A549 (cell line): Measurements from ENCODE around the gene ZFYVE9. TPM values are rescaled to one million over a fixed set of nuclear protein-coding genes. Genes with fewer than 3 reads are reported as not detected.

Experiments
- ATAC-seq, 2 experiments: fragments of 200-7000 bp in 1 of 2; fragments of >200 bp in 1 of 2; cut with Nextera tagmentation in 1 of 2; cut with Tn5 transposase in 1 of 2; 3 replicates each; pipeline versions ENCODE4 v1.8.0 to v1.9.1; 2018 to 2020; ENCODE audit warnings: mild to moderate bottlenecking in 1 of 2, moderate library complexity in 1 of 2
- CTCF ChIA-PET: fragments of 300-600 bp; sonication (Branson Sonifier 250); formaldehyde crosslinking; extraction: SDS; loops from one replicate; lab custom pipeline; 2021; ENCODE audit warnings: antibody characterized with exemption, inconsistent platforms; lab: Yijun Ruan, JAX
- POLR2A ChIA-PET: fragments of 350-600 bp; formaldehyde crosslinking; extraction: SDS; loops from one replicate; lab custom pipeline; 2021; ENCODE audit warnings: antibody characterized with exemption, inconsistent platforms; lab: Yijun Ruan, JAX
- DNase-seq, 2 experiments: peaks; one replicate each; pipeline versions ENCODE4 v3.0.0 to v3.0.0-alpha.2; 2011 to 2016; ENCODE audit warnings: low read depth in 1 of 2, low spot score in 1 of 2
- FAIRE-seq: peaks from 2 replicates; lab custom pipeline; 2011; peaks lifted over from hg19 to GRCh38; lab: Jason Lieb, UNC
- H3K27ac ChIP-seq, 2 experiments: fragments of >200 bp; sonication (Bioruptor Twin); formaldehyde crosslinking; 3 replicates each; pipeline ENCODE4 v1.5.1; 2016 to 2017
- H3K4me1 ChIP-seq: fragments of >200 bp; sonication (Bioruptor Twin); formaldehyde crosslinking; 3 replicates; pipeline ENCODE4 v1.6.1; 2016
- H3K4me2 ChIP-seq: fragments of >200 bp; sonication (Bioruptor Twin); formaldehyde crosslinking; 3 replicates; pipeline ENCODE4 v1.6.1; 2016
- H3K4me3 ChIP-seq: fragments of >200 bp; sonication (Bioruptor Twin); formaldehyde crosslinking; 3 replicates; pipeline ENCODE4 v1.5.1; 2016
- H3K9me3 ChIP-seq: fragments of >200 bp; sonication (Bioruptor Twin); formaldehyde crosslinking; 3 replicates; pipeline ENCODE4 v1.6.1; 2016
- ATOH8 ChIP-seq: fragments of 250-450 bp; sonication (Bioruptor Pico); IDR thresholded peaks from 2 replicates; pipeline ENCODE4 v1.5.0; 2020; ENCODE audit warnings: low read depth, mild to moderate bottlenecking, moderate library complexity
- CBX2 ChIP-seq: fragments of 200-600 bp; sonication (generic); IDR thresholded peaks from 2 replicates; pipeline ENCODE4 v1.6.1; 2016; ENCODE audit warnings: low read depth, mild to moderate bottlenecking, borderline replicate concordance
- CHD2 ChIP-seq: fragments of 150-350 bp; IDR thresholded peaks from 2 replicates; pipeline ENCODE4 v1.6.1; 2014; ENCODE audit warnings: low read length; ENCODE audit not compliant: partially characterized antibody
- CHD4 ChIP-seq: fragments of 200-600 bp; sonication (generic); IDR thresholded peaks from 2 replicates; pipeline ENCODE4 v1.6.1; 2016; ENCODE audit warnings: antibody characterized with exemption, mild to moderate bottlenecking, borderline replicate concordance
- ELK1 ChIP-seq: fragments of 150-350 bp; IDR thresholded peaks from 2 replicates; pipeline ENCODE4 v1.6.1; 2014; ENCODE audit warnings: low read depth, mild to moderate bottlenecking, low read length
- EP300 ChIP-seq, 2 experiments: fragments of >200 bp; sonication (Bioruptor Twin); formaldehyde crosslinking; IDR thresholded peaks; 2 replicates in 1 of 2; 3 replicates in 1 of 2; pipeline ENCODE4 v1.6.1; 2016 to 2017
- HEYL ChIP-seq: fragments of 250-450 bp; sonication (Bioruptor Pico); IDR thresholded peaks from 2 replicates; pipeline ENCODE4 v1.8.0; 2021; ENCODE audit warnings: mild to moderate bottlenecking, moderate library complexity
- HOXB5 ChIP-seq: fragments of 250-450 bp; sonication (Bioruptor Pico); IDR thresholded peaks from 2 replicates; pipeline ENCODE4 v1.5.0; 2020; ENCODE audit warnings: mild to moderate bottlenecking, moderate library complexity
- JUN ChIP-seq, 2 experiments: fragments of >200 bp; sonication (Bioruptor Twin); formaldehyde crosslinking; IDR thresholded peaks; 2 replicates in 1 of 2; 3 replicates in 1 of 2; pipeline ENCODE4 v1.6.1; 2016 to 2017
- JUNB ChIP-seq: fragments of >200 bp; sonication (Bioruptor Twin); formaldehyde crosslinking; IDR thresholded peaks from 2 replicates; pipeline ENCODE4 v1.6.1; 2016
- KDM1A ChIP-seq: fragments of 200-600 bp; sonication (generic); IDR thresholded peaks from 2 replicates; pipeline ENCODE4 v1.6.1; 2016; ENCODE audit warnings: low read depth, mild to moderate bottlenecking
- MAFK ChIP-seq: fragments of 450-650 bp; IDR thresholded peaks from 2 replicates; pipeline ENCODE4 v1.6.1; 2014; ENCODE audit not compliant: partially characterized antibody
- PHF8 ChIP-seq: fragments of 200-600 bp; sonication (generic); IDR thresholded peaks from 2 replicates; pipeline ENCODE4 v1.6.1; 2016; ENCODE audit warnings: low read depth, mild to moderate bottlenecking, antibody characterized with exemption, moderate library complexity, borderline replicate concordance
- POLR2A ChIP-seq: IDR thresholded peaks from 2 replicates; pipeline ENCODE4 v1.6.1; 2012; ENCODE audit warnings: mild to moderate bottlenecking, low read length
- RFX5 ChIP-seq: fragments of 450-650 bp; IDR thresholded peaks from 2 replicates; pipeline ENCODE4 v1.7.1; 2014; ENCODE audit warnings: antibody characterized with exemption, mild to moderate bottlenecking, moderate library complexity
- SMC3 ChIP-seq: fragments of >200 bp; sonication (Bioruptor Twin); formaldehyde crosslinking; IDR thresholded peaks from 3 replicates; pipeline ENCODE4 v1.6.1; 2018; ENCODE audit warnings: inconsistent platforms
- TFCP2L1 ChIP-seq: fragments of 250-450 bp; sonication (Bioruptor Pico); IDR thresholded peaks from 2 replicates; pipeline ENCODE4 v1.5.0; 2021; ENCODE audit warnings: mild to moderate bottlenecking
- TP53 ChIP-seq: fragments of 250-450 bp; sonication (Bioruptor Pico); IDR thresholded peaks from 2 replicates; pipeline ENCODE4 v1.5.0; 2021; ENCODE audit warnings: mild to moderate bottlenecking, moderate library complexity
- ZC3H11A ChIP-seq: fragments of 450-650 bp; IDR thresholded peaks from 2 replicates; pipeline ENCODE4 v1.6.1; 2014; ENCODE audit warnings: antibody characterized with exemption, mild to moderate bottlenecking
- ZFP36 ChIP-seq: fragments of 450-650 bp; IDR thresholded peaks from 2 replicates; pipeline ENCODE4 v1.6.1; 2014; ENCODE audit warnings: borderline replicate concordance; ENCODE audit not compliant: partially characterized antibody
- ZSCAN20 ChIP-seq: fragments of 250-450 bp; sonication (Bioruptor Pico); IDR thresholded peaks from 2 replicates; pipeline ENCODE4 v1.8.0; 2022; ENCODE audit warnings: mild to moderate bottlenecking, moderate library complexity
- WGBS: methylation state at CpG from one replicate; pipeline ENCODE4 v1.1.6; 2017; ENCODE audit errors: missing lambda C conversion rate; 5-methylcytosine and 5-hydroxymethylcytosine counted together
- polyA plus RNA-seq, 4 experiments: library from polyadenylated mRNA; depleted of rRNA in 3 of 4; stranded (reverse); fragments of >200 nt; fragmentation: RNase III in 1 of 4; extraction: RNeasy Plus Mini Kit Qiagen cat#74134 plus additional on column Dnase treatment in 1 of 4; gene quantifications; 2 replicates in 3 of 4; 3 replicates in 1 of 4; pipeline ENCODE4 v1.2.3, GENCODE V29; 2011 to 2017
- TF ChIP-seq, protein P1 (sequence below): fragments of >200 bp; sonication (Bioruptor Twin); formaldehyde crosslinking; IDR thresholded peaks from 2 replicates; pipeline ENCODE4 v1.6.1; 2016
- TF ChIP-seq, protein P2 (sequence below): fragments of 200-600 bp; sonication (generic); IDR thresholded peaks from 2 replicates; pipeline ENCODE4 v1.6.1; 2016; ENCODE audit warnings: antibody characterized with exemption, mild to moderate bottlenecking, moderate library complexity
- TF ChIP-seq, protein P3 (sequence below): fragments of >200 bp; sonication (Bioruptor Twin); formaldehyde crosslinking; IDR thresholded peaks from 3 replicates; pipeline ENCODE4 v1.6.1; 2016
- TF ChIP-seq, protein P4 (sequence below): fragments of >200 bp; sonication (Bioruptor Twin); formaldehyde crosslinking; IDR thresholded peaks from 3 replicates; pipeline ENCODE4 v1.5.1; 2016

ZFYVE9 gene
- polyA plus RNA-seq, 2 of the 4 experiments (the other 2 are of a cell fraction) = 7.1 to 11.9 TPM

DNA sequence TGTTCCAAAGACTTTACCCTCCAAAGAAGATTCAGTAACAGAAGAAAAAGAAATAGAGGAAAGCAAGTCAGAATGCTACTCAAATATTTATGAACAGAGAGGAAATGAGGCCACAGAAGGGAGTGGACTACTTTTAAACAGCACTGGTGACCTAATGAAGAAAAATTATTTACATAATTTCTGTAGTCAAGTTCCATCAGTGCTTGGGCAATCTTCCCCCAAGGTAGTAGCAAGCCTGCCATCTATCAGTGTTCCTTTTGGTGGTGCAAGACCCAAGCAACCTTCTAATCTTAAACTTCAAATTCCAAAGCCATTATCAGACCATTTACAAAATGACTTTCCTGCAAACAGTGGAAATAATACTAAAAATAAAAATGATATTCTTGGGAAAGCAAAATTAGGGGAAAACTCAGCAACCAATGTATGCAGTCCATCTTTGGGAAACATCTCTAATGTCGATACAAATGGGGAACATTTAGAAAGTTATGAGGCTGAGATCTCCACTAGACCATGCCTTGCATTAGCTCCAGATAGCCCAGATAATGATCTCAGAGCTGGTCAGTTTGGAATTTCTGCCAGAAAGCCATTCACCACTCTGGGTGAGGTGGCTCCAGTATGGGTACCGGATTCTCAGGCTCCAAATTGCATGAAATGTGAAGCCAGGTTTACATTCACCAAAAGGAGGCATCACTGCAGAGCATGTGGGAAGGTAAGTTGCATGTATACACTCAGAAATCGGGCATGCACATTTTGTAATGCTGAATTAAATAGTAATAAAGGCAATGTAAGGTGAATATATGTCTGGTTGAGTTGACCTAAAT is 97.2 kb downstream of the ZFYVE9 start:
- FAIRE-seq (no peak), ATAC-seq (no peak), DNase-seq (no peak)
- Histone ChIP-seq H3K4me3 (no peak overlapping the region), H3K9me3 (no peaks in the 10 kb centered on the region), H3K4me1 (no peaks in the 10 kb centered on the region), H3K4me2 (no peak overlapping the region), H3K27ac (no peak overlapping the region)
- CTCF ChIA-PET = interaction anchor here (1.0 kb wide), 1 partner anchor 58 kb away, joined by 3 read pairs; no protein-coding TSS in a partner anchor
- POLR2A ChIA-PET = no interaction called here
- TF ChIP-seq ZSCAN20 (no peak), TP53 (CRISPR knock-in tag) (no peak), TFCP2L1 (no peak), SMC3 (no peak), HEYL (CRISPR knock-in tag) (no peak), PHF8 (no peak), ATOH8 (no peak), JUNB (no peak), ZFP36 (no peak)
- WGBS = 96% methylated on average over 3 of the region's 3 CpGs

DNA sequence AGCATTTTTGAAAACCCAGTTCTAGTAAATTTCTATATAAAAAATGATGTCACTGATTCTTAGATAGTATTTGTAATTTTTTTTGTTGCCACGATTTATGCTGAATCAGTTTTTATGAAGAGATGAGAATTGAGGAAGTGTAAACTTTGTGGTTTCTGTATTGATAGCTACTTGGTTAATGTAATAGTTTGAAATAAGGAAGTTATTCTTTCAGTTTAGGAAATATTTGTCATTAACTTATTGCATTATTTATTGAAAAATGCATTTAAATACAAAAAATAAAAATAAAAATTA is 97.8 kb downstream of the ZFYVE9 start:
- no peak overlapping the region for H3K4me2 ChIP-seq
- H3K27ac ChIP-seq = no peak overlapping the region
- H3K4me1 ChIP-seq = no peaks in the 10 kb centered on the region
- H3K9me3 ChIP-seq = no peaks in the 10 kb centered on the region
- no peak for FAIRE-seq
- DNase-seq = no peak
- WGBS = 63% methylated on average over 1 of the region's 1 CpG
- H3K4me3 ChIP-seq = no peak overlapping the region
- POLR2A ChIA-PET = no interaction called here
- TF ChIP-seq ZSCAN20 (no peak), MAFK (peak; percentile 40)
- CTCF ChIA-PET = interaction anchor here (1.0 kb wide), 1 partner anchor 57 kb away, joined by 3 read pairs; no protein-coding TSS in a partner anchor
- no peak for ATAC-seq

DNA sequence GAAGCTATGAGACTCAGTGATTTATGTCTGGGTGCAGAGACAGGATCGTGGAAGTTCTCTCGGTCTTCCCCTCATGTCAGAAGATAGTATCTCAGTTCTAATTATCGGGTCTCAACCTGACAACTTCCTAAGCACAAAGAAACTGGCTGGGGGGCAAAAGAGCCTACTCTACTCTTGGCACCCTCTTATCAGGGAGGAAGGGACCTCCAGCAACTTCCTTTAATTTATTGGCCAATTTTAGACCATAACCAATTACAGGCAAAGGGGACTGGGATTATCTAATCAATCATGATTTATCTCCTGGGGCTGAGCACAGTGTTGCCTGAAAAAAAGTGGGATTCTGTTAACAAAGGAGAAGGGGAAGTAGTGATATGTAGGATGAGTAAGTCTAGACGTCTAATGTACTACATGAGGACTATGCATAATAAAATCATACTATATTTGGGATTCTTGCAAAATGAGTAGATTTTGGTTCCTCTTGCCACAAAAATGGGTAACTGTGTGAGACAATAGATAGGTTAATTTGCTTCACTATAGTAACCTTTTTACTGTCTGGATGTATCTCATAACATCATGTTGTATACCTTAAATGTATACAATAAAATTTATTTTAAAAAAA is 98.8 kb downstream of the ZFYVE9 start:
- DNase-seq (no peak), ATAC-seq (no peak), FAIRE-seq (no peak)
- no peak overlapping the region for H3K4me3 ChIP-seq
- H3K4me1 ChIP-seq = no peaks in the 10 kb centered on the region
- ChIA-PET CTCF (interaction anchor here (1.0 kb wide), 1 partner anchor 56 kb away, joined by 3 read pairs; no protein-coding TSS in a partner anchor), POLR2A (no interaction called here)
- H3K4me2 ChIP-seq = no peak overlapping the region
- H3K27ac ChIP-seq = no peak overlapping the region
- WGBS = 84% methylated on average over 4 of the region's 4 CpGs
- no peaks in the 10 kb centered on the region for H3K9me3 ChIP-seq
- no peak for TF ChIP-seq JUN (IDR thresholded peaks at IDR 0.05)
- no peak for TF ChIP-seq CHD4
- no peak for TF ChIP-seq TP53 (CRISPR knock-in tag)
- TF ChIP-seq HOXB5 (CRISPR knock-in tag) = no peak
- no peak for TF ChIP-seq KDM1A
- no peak for TF ChIP-seq POLR2A
- no peak for TF ChIP-seq CHD2
- TF ChIP-seq ZC3H11A = no peak
- TF ChIP-seq EP300 (IDR thresholded peaks at IDR 0.05) = no peak
- TF ChIP-seq CBX2 = no peak
- TF ChIP-seq, protein P1, sequence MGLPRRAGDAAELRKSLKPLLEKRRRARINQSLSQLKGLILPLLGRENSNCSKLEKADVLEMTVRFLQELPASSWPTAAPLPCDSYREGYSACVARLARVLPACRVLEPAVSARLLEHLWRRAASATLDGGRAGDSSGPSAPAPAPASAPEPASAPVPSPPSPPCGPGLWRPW = no peak
- TF ChIP-seq, protein P2, sequence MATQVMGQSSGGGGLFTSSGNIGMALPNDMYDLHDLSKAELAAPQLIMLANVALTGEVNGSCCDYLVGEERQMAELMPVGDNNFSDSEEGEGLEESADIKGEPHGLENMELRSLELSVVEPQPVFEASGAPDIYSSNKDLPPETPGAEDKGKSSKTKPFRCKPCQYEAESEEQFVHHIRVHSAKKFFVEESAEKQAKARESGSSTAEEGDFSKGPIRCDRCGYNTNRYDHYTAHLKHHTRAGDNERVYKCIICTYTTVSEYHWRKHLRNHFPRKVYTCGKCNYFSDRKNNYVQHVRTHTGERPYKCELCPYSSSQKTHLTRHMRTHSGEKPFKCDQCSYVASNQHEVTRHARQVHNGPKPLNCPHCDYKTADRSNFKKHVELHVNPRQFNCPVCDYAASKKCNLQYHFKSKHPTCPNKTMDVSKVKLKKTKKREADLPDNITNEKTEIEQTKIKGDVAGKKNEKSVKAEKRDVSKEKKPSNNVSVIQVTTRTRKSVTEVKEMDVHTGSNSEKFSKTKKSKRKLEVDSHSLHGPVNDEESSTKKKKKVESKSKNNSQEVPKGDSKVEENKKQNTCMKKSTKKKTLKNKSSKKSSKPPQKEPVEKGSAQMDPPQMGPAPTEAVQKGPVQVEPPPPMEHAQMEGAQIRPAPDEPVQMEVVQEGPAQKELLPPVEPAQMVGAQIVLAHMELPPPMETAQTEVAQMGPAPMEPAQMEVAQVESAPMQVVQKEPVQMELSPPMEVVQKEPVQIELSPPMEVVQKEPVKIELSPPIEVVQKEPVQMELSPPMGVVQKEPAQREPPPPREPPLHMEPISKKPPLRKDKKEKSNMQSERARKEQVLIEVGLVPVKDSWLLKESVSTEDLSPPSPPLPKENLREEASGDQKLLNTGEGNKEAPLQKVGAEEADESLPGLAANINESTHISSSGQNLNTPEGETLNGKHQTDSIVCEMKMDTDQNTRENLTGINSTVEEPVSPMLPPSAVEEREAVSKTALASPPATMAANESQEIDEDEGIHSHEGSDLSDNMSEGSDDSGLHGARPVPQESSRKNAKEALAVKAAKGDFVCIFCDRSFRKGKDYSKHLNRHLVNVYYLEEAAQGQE = no peak
- TF ChIP-seq RFX5 = no peak
- TF ChIP-seq, protein P3, sequence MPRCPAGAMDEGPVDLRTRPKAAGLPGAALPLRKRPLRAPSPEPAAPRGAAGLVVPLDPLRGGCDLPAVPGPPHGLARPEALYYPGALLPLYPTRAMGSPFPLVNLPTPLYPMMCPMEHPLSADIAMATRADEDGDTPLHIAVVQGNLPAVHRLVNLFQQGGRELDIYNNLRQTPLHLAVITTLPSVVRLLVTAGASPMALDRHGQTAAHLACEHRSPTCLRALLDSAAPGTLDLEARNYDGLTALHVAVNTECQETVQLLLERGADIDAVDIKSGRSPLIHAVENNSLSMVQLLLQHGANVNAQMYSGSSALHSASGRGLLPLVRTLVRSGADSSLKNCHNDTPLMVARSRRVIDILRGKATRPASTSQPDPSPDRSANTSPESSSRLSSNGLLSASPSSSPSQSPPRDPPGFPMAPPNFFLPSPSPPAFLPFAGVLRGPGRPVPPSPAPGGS = no peak
- TF ChIP-seq ELK1 = no peak
- TF ChIP-seq JUNB = no peak
- TF ChIP-seq, protein P4, sequence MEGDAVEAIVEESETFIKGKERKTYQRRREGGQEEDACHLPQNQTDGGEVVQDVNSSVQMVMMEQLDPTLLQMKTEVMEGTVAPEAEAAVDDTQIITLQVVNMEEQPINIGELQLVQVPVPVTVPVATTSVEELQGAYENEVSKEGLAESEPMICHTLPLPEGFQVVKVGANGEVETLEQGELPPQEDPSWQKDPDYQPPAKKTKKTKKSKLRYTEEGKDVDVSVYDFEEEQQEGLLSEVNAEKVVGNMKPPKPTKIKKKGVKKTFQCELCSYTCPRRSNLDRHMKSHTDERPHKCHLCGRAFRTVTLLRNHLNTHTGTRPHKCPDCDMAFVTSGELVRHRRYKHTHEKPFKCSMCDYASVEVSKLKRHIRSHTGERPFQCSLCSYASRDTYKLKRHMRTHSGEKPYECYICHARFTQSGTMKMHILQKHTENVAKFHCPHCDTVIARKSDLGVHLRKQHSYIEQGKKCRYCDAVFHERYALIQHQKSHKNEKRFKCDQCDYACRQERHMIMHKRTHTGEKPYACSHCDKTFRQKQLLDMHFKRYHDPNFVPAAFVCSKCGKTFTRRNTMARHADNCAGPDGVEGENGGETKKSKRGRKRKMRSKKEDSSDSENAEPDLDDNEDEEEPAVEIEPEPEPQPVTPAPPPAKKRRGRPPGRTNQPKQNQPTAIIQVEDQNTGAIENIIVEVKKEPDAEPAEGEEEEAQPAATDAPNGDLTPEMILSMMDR = no peak
